Measurements from ENCODE around the gene HNRNPF.
A peak's percentile ranks its signal among the peaks of the same experiment; 100 is the strongest.
"Not testable (repeated sequence)": the region's sequence is repeated elsewhere in the genome, so short reads cannot be mapped to it uniquely, and the experiment has no call there.

HNRNPF gene

GRCh38 chr10:43350686-43351085, 58.3 kb downstream of the HNRNPF start:
- no peak for DNase-seq (ENCODE audit: low spot score)

- peak; percentile 78 for DNase-seq (ENCODE audit: low spot score)
These were observed 58.8 kb downstream of the HNRNPF start for GRCh38 chr10:43350156-43350555.

GRCh38 chr10:43348511-43349312, 60.3 kb downstream of the HNRNPF start:
- peak; percentile 68 for DNase-seq (ENCODE audit: low spot score)

GRCh38 chr10:43347997-43348396, 61.0 kb downstream of the HNRNPF start:
- no peak for DNase-seq (ENCODE audit: low spot score)

- DNase-seq (ENCODE audit: low spot score): no peak
These were observed 64.9 kb downstream of the HNRNPF start for GRCh38 chr10:43344051-43344450.

- DNase-seq (ENCODE audit: low spot score): no peak
These were observed 65.9 kb downstream of the HNRNPF start for GRCh38 chr10:43343126-43343525.

- no peak for DNase-seq (ENCODE audit: low spot score)
These were observed 66.5 kb downstream of the HNRNPF start for GRCh38 chr10:43342279-43343125.

- no peak for DNase-seq (ENCODE audit: low spot score)
These were observed 67.5 kb downstream of the HNRNPF start for GRCh38 chr10:43341450-43341849.

GRCh38 chr10:43340619-43341018, 68.4 kb downstream of the HNRNPF start:
- DNase-seq (ENCODE audit: low spot score): no peak

- DNase-seq (ENCODE audit: low spot score): no peak
These were observed 68.9 kb downstream of the HNRNPF start for GRCh38 chr10:43340101-43340500.

GRCh38 chr10:43339136-43339535, 69.8 kb downstream of the HNRNPF start:
- no peak for DNase-seq (ENCODE audit: low spot score)

GRCh38 chr10:43338117-43338516, 70.9 kb downstream of the HNRNPF start:
- no peak for DNase-seq (ENCODE audit: low spot score)

- not testable (repeated sequence) for DNase-seq (ENCODE audit: low spot score)
These were observed 71.5 kb downstream of the HNRNPF start for GRCh38 chr10:43337536-43337935.

GRCh38 chr10:43336641-43337318, 72.2 kb downstream of the HNRNPF start:
- no peak for DNase-seq (ENCODE audit: low spot score)

GRCh38 chr10:43336061-43336460, 72.9 kb downstream of the HNRNPF start:
- no peak for DNase-seq (ENCODE audit: low spot score)

Small RNA genes lying within 50 kb of the gene (small RNA-seq; reads per million reads assigned to genes)
- gene RNU6ATAC11P: 0 reads per million in 2 experiments
- 0.03 to 0.13 reads per million in 2 experiments for gene RNU7-193P
- gene SNORD3J: 1.2 to 3.0 reads per million in 2 experiments
